K562 (cell line): ENCODE results near the gene MGAT1. TPM values are rescaled to one million over a fixed set of nuclear protein-coding genes. Genes with fewer than 3 reads are reported as not detected.

Source experiments
- ATAC-seq: fragments of 200-7000 bp; cut with Tn5 transposase; 3 replicates; pipeline ENCODE4 v1.9.1; 2020; ENCODE audit warnings: moderate library complexity
- BruUV-seq: library from RNA; stranded (reverse); fragments of 400-500 nt; replicated peaks from 2 replicates; lab custom pipeline; 2021; lab: Mats Ljungman, UMichigan
- CTCF ChIA-PET: fragments of 300-600 bp; formaldehyde crosslinking; extraction: SDS; loops from one replicate; lab custom pipeline; 2021; ENCODE audit warnings: low intra/inter-chr PET ratio; lab: Yijun Ruan, JAX
- POLR2A ChIA-PET: fragments of 300-600, 350-650 bp; sonication (Branson Sonifier 250); formaldehyde crosslinking; extraction: SDS; loops from one replicate; lab custom pipeline; 2021; ENCODE audit warnings: antibody characterized with exemption, inconsistent platforms; lab: Yijun Ruan, JAX
- DNase-seq, 4 experiments: peaks; one replicate each; pipeline versions ENCODE4 v3.0.0 to v3.0.0-alpha.2; 2011 to 2018; ENCODE audit warnings: low spot score in 3 of 4, mixed read lengths in 3 of 4; ENCODE audit errors: extremely low read depth in 1 of 4
- FAIRE-seq: peaks from 2 replicates; lab custom pipeline; 2011; peaks lifted over from hg19 to GRCh38; lab: Jason Lieb, UNC
- H2AFZ ChIP-seq: 2 replicates; pipeline ENCODE4 v1.6.0; 2011; ENCODE audit warnings: low read depth, low read length, control low read depth, inconsistent platforms
- H3K27ac ChIP-seq: fragments of 200-600 bp; 3 replicates; pipeline ENCODE4 v1.8.0; 2011; ENCODE audit warnings: low read depth, mild to moderate bottlenecking, control low read depth, inconsistent platforms, low read length, moderate library complexity, mixed read lengths; ENCODE audit errors: extremely low read depth
- H3K27me3 ChIP-seq, 2 experiments: fragments of 300-600 bp in 1 of 2; 2 replicates in 1 of 2; 3 replicates in 1 of 2; pipeline versions ENCODE4 v1.6.0 to v1.8.0; 2011; ENCODE audit warnings: inconsistent platforms in 2 of 2, low read length in 2 of 2, mild to moderate bottlenecking in 1 of 2, mixed read lengths in 1 of 2, moderate library complexity in 1 of 2; ENCODE audit not compliant: control insufficient read depth in 2 of 2, insufficient read depth in 2 of 2
- H3K36me3 ChIP-seq: fragments of 300-600 bp; 3 replicates; pipeline ENCODE4 v1.8.0; 2011; ENCODE audit warnings: mild to moderate bottlenecking, low read length, inconsistent platforms; ENCODE audit not compliant: control insufficient read depth, insufficient read depth
- H3K4me1 ChIP-seq, 2 experiments: fragments of 200-600 bp in 1 of 2; replicated peaks in 1 of 2; 2 replicates in 1 of 2; 3 replicates in 1 of 2; pipeline versions ENCODE4 v1.5.1 to v1.8.0; 2011; ENCODE audit warnings: inconsistent platforms in 2 of 2, low read length in 2 of 2, mild to moderate bottlenecking in 1 of 2, mixed read lengths in 1 of 2, moderate library complexity in 1 of 2; ENCODE audit not compliant: control insufficient read depth in 2 of 2, insufficient read depth in 2 of 2
- H3K4me2 ChIP-seq: 2 replicates; pipeline ENCODE4 v1.6.1; 2011; ENCODE audit warnings: low read length, control low read depth, inconsistent platforms, mixed read lengths; ENCODE audit not compliant: insufficient read depth
- H3K4me3 ChIP-seq: fragments of 200-600 bp; sonication (generic), shearing (Covaris generic); 2 replicates; pipeline ENCODE4 v1.5.1; 2016; ENCODE audit warnings: control low read depth, inconsistent platforms
- H3K79me2 ChIP-seq: fragments of 200-600 bp; 3 replicates; pipeline ENCODE4 v1.8.0; 2011; ENCODE audit warnings: low read length, inconsistent platforms; ENCODE audit not compliant: control insufficient read depth, insufficient read depth
- H3K9ac ChIP-seq, 2 experiments: 2 replicates each; pipeline versions ENCODE4 v1.6.0 to v1.6.1; 2011; ENCODE audit warnings: low read depth in 2 of 2, low read length in 2 of 2, control low read depth in 1 of 2, inconsistent platforms in 1 of 2, mild to moderate bottlenecking in 1 of 2, mixed read lengths in 1 of 2; ENCODE audit not compliant: insufficient read depth in 1 of 2
- H3K9me1 ChIP-seq: one replicate; pipeline ENCODE4 v1.6.0; 2011; ENCODE audit warnings: inconsistent platforms, mild to moderate bottlenecking, low read length, moderate library complexity; ENCODE audit not compliant: control insufficient read depth, insufficient read depth
- H3K9me3 ChIP-seq: replicated peaks from 2 replicates; pipeline ENCODE4 v1.5.1; 2011; ENCODE audit warnings: low read depth, low read length, inconsistent platforms; ENCODE audit not compliant: control insufficient read depth, insufficient read depth
- H4K20me1 ChIP-seq: replicated peaks from 2 replicates; pipeline ENCODE4 v1.6.1; 2011; ENCODE audit warnings: low read length, inconsistent platforms, mixed read lengths; ENCODE audit not compliant: control insufficient read depth, insufficient read depth
- CREM ChIP-seq: IDR thresholded peaks from 2 replicates; pipeline ENCODE4 v1.6.1; 2014; ENCODE audit warnings: antibody characterized with exemption, low read depth
- KLF6 ChIP-seq: fragments of 250-450 bp; sonication (Bioruptor Pico); IDR thresholded peaks from 2 replicates; pipeline ENCODE4 v1.4.0; 2020; ENCODE audit warnings: mild to moderate bottlenecking, moderate library complexity, borderline replicate concordance
- NR0B1 ChIP-seq: fragments of 450-650 bp; IDR thresholded peaks from one replicate; pipeline ENCODE4 v1.6.1; 2018; ENCODE audit warnings: mild to moderate bottlenecking, moderate library complexity; ENCODE audit not compliant: partially characterized antibody
- POLR2G ChIP-seq: fragments of 200-400 bp; formaldehyde crosslinking; IDR thresholded peaks from 2 replicates; pipeline ENCODE4 v1.6.1; 2017; ENCODE audit warnings: low read depth, mild to moderate bottlenecking, antibody characterized with exemption, low read length, moderate library complexity
- RBFOX2 ChIP-seq: fragments of 200-400 bp; formaldehyde crosslinking; IDR thresholded peaks from 2 replicates; pipeline ENCODE4 v1.6.1; 2017; ENCODE audit warnings: low read depth, mild to moderate bottlenecking, low read length, moderate library complexity
- REST ChIP-seq, 2 experiments: fragments of 450-650 bp; formaldehyde crosslinking in 1 of 2; IDR thresholded peaks; 2 replicates each; pipeline versions ENCODE4 v1.4.0 to v1.6.1; 2014 to 2020; ENCODE audit warnings: mild to moderate bottlenecking in 2 of 2, borderline replicate concordance in 1 of 2, low read depth in 1 of 2
- THAP12 ChIP-seq: fragments of 250-450 bp; sonication (Bioruptor Pico); IDR thresholded peaks from 2 replicates; pipeline ENCODE4 v1.9.0; 2021; ENCODE audit warnings: mild to moderate bottlenecking, inconsistent platforms
- WGBS: fragments of 100-300 bp; shearing (Covaris generic); methylation state at CpG from one replicate; pipeline ENCODE4 v1.1.6; 2016; ENCODE audit warnings: low coverage, mixed read lengths; ENCODE audit not compliant: insufficient coverage; ENCODE audit errors: missing lambda C conversion rate; 5-methylcytosine and 5-hydroxymethylcytosine counted together
- in situ Hi-C: fragments of 300-500 bp; cut with MboI; formaldehyde crosslinking; loops from 4 replicates; pipeline ENCODE4 v1.15.0; 2018; ENCODE audit warnings: inconsistent platforms, mixed read lengths
- intact Hi-C: fragments of 100-400 bp; cut with micrococcal nuclease; formaldehyde crosslinking; loops from 2 replicates; pipeline ENCODE4 v1.14.2; 2022
- polyA plus RNA-seq, 8 experiments: library from polyadenylated mRNA; depleted of rRNA in 4 of 8; stranded (reverse) in 5 of 8; unstranded in 3 of 8; fragments of >200 nt; fragmentation: Nextera tagmentation in 2 of 8; fragmentation: Illumina TruSeq in 1 of 8; extraction: Ambion mirVana in 2 of 8; extraction: Trizol in 1 of 8; gene quantifications; 2 replicates each; pipeline versions ENCODE4 v1.2.1 to v1.2.3, GENCODE V29; 2011 to 2014; ENCODE audit warnings: inconsistent platforms in 1 of 8, missing spikeins in 1 of 8
- total RNA-seq, 7 experiments: library from RNA; depleted of rRNA in 6 of 7; stranded (reverse); fragments of >200 nt in 6 of 7; fragmentation: Illumina TruSeq in 2 of 7; extraction: Trizol in 2 of 7; gene quantifications; 2 replicates each; pipeline versions ENCODE4 v1.2.1 to v1.2.3, GENCODE V29; 2011 to 2021; ENCODE audit warnings: low replicate concordance in 1 of 7

The MGAT1 gene
- total and polyA plus RNA-seq, 9 of the 15 experiments (the other 6 are each of a cell fraction or from before 2014, with no cell fraction given), result 3.9 to 82.7 (median 44.5) TPM

- TF ChIP-seq THAP12 (no peak), KLF6 (CRISPR knock-in tag) (no peak), CREM (no peak), NR0B1 (no peak)
These were observed 9.7 kb downstream of the MGAT1 start (continued) for GRCh38 chr5:180792965-180793287.

- Histone ChIP-seq H3K36me3 (peaks cover 60% of the 10 kb centered on the region), H3K27me3 (no peaks in the 10 kb centered on the region), H3K27ac (no peak overlapping the region), H3K9me3 (no peaks in the 10 kb centered on the region), H3K4me2 (no peak overlapping the region), H3K4me1 (peaks cover 0 to 22% of the 10 kb centered on the region in 2 experiments; a peak in 3 of 5 replicates), H3K4me3 (no peak overlapping the region), H2AFZ (no peak overlapping the region), H4K20me1 (peaks cover 1% of the 10 kb centered on the region; the same call in 1 of the 2 replicates), H3K79me2 (peaks cover 51% of the 10 kb centered on the region), H3K9ac (no peak overlapping the region; a peak in 1 of 4 replicates), H3K9me1 (no peaks in the 10 kb centered on the region)
- FAIRE-seq, result no peak
- in situ Hi-C loops (no loop called here), intact Hi-C loops (no loop called here)
- no TSS peak for BruUV-seq
- DNase-seq, result no peak
- 99% methylated on average over 44 of the region's 60 CpGs for WGBS
- POLR2A ChIA-PET, result interaction anchor here (0.8 to 1.1 kb wide), 2 partner anchors 10 to 12 kb away, joined by 3 read pairs; partner anchors contain the start of gene MGAT1
- CTCF ChIA-PET, result no interaction called here
- no peak for ATAC-seq
- TF ChIP-seq RBFOX2, result peak; percentile 25; the same call in 1 of the 2 replicates
- peak; percentile 62 for TF ChIP-seq POLR2G
- no peak for TF ChIP-seq REST (IDR thresholded peaks at IDR 0.05; ENCODE audit: borderline replicate concordance)
- no peak for TF ChIP-seq REST (CRISPR knock-in tag; IDR thresholded peaks at IDR 0.05; ENCODE audit: low read depth)
These were observed 10.2 kb downstream of the MGAT1 start for GRCh38 chr5:180792287-180792964.
